Cerebellar cortex (tissue), 1 donor: ENCODE measurements around the gene TTC29.
A peak's percentile ranks its signal among the peaks of the same experiment; 100 is the strongest.
"Not testable (repeated sequence)": the region's sequence is repeated elsewhere in the genome, so short reads cannot be mapped to it uniquely, and the experiment has no call there.

ENCODE experiments used
- DNase-seq: peaks from one replicate; pipeline ENCODE4 v3.0.0-alpha.2; 2015; ENCODE audit warnings: low spot score

TTC29 gene

DNA sequence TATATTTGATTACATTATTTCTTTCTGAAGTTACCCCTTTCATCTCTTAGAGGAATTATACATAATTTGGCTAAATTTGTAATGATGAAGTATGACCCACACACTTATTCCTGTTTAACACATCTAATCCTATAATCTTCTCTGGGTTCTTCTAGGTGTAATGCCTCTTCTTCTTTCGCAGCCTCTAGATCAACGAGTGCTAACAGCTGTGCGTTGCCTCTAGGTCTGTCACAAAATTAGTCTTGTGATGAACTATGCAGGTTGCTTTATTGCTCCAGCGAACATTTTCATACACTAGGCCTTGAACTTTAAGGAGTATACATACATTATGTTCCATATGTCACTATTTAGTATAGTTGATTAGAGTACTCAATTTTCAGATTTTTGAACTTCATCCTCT is 89.9 kb downstream of the TTC29 start:
- DNase-seq = no peak

DNA sequence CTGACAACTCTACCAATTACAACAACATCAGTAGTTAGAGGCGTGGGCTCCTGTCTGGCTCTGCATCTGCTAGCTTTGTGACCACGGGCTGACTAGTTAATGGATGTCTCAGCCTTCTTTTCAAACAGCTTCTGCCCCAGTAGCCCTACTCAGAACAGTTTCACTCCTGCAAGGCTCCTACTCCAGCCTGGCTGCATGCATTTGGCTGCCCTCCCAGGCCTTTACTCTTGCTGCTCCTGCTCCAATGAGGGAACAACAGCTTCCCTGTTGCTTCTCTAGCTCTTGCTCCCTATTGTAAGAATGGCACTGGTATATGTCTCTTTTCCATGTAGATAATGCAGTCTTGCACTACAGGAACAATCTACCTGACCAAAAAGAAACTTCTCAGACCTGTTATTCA is 93.3 kb downstream of the TTC29 start:
- DNase-seq = peak; percentile 5

DNA sequence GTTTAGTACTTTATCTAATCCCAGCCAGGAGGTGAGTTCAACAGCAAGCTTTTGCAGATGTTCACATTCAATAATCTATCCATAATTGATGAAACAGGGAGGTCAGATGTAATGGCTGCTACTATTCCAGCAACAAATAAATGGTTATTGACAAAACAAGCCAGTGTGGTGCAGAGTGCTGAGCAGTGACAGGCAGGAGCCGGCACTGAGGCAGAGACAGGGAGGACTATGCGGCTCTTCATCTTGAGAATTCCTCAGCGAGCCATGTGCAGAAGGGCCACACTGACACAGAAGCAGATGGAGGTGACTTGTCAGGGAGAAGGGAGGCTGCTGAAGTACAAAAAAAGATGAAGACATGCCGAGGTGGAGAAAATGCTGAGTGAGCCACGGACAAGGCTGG is 98.3 kb downstream of the TTC29 start:
- no peak for DNase-seq

DNA sequence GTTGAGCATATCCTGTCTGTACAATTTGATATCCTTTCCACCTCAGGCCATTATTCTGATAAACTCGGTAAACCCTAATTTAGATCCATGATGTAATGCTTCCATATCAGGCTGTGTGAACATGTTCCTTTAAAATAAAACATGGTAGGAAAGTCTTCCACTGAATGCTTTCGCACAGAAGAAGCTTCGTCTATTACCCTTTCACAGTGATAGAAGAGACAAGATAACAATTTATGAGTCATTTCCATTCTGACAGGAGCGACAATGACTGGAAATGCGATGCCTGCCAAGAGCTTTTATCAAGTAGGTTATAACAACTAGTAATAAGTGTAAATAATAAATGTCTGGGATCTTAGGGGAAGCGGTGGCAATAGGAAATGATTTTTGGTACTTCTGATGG is 98.8 kb downstream of the TTC29 start:
- DNase-seq = no peak

DNA sequence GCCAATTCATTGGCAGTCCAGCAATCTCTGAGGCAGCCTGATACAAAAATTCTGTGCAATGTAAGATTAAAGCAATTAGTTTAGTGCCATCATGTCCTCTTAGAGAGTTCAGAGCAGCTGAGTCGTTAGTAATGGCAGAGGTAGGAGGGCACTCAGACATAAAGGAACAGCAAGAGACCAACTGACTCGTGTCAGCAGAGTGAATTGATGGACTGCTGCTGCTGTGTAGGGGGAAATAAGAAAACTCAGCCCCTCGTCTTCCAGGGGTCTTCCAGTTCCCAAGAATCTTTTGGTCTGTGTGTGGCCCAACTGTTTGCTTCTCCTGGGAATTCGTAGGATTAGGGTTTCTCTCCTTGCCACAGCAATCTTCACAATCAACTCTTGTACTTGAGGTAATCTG is 100.9 kb downstream of the TTC29 start:
- no peak for DNase-seq

DNA sequence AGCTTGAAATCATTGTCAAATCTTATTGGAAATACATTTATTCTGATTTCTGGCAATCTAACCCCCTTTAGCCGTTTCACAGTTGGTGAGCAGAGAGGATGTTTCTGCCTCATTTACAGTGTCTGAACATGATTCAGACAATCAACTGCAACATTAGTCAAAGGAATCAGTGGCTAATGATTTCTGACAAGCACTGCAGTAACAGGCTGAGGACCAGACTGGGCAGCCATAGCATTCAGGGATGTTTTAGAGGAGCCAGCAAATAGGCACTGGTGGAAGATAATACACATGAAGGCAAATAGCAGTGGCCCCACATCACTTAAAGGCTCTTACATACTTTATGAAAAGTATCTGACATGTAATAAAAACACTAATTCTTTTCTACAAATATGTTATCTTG is 102.8 kb downstream of the TTC29 start:
- DNase-seq = no peak

DNA sequence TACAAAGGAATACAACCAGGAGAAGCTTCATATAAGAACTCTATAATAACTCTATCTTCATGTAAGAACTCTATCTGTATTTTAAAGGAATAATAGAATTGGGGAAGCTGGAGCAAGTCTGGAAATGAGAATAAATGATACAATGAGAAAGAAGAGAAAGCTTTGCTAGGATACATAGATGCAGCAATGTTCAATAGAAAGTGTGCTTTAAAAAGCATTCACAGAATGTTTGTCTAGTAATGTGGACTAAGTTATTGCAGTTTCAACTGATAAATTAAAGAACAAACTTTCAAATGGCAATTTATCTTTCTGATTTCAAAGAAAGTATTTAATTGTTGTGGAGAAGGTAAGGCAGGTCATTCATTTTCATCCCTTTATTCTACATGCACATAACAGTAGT is 104.9 kb downstream of the TTC29 start:
- no peak for DNase-seq

DNA sequence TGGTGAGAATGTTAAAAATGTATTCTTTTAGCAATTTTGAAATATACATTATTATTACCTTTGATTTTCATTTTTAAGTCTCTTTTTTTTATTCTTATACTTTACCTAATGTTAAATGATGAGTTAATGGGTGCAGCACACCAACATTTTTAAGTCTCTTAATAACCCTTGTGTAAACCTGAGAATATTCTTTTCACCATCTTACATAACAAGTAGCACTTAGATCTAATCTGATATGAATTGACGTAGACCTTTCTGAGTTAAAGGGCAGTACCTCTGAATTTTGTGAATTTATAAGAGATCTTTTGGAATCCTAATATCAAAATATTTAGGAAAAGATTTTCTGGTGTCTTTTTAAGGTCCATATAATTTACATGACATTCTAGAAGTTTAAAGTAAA is 110.6 kb downstream of the TTC29 start:
- DNase-seq = no peak

DNA sequence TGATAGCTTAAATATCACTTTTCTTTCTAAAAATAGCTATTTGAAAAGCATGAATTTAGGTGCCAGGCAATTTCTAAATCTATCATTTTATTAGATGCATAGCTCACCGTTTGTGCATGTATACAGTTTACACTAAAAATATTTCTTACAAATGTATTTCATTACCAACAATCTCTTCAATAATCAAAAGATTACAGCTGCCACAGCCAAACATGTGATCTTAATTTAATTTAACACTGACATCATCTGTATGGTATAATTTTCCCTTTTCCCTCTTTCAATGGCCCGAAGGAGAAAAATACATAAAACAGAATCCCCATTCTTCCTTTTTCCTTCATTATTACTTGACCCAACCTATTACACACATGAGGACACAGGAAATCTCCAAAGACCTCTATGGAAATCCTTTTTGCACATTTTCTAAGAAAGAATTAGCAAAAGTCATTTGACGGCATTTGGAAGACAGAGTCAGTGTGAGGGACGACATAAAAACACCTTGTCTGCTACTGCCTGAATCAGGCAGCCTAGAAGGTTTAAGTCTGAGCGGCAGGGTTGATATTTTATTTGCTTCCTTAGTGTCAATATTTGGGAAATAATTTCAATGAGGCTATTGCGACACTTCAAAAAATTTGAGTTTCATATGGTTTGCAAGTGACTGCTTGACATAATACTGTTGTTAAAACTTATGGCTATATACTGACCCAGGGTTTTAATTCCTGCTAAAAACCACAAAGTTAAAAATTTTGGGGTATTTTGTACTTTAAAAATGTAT is 111.2 kb downstream of the TTC29 start:
- no peak for DNase-seq

DNA sequence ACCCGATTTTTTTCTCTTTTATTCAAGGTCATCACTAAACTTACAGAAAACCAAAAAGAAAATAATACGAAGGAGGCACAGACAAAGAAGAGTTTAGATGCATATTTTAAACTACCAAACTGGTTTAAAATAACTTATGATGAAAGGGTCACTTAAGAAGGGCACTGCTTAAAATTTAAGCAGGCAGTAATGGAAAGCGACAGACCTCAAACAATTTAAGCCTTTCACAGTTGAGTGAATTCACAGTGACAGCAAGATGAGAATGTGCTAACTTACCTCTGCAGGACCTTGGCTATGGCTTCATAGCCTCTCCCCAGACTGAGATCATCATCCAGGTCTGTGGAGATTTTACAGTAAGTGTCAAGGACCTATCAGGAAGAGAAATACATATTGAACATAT is 112.1 kb downstream of the TTC29 start:
- no peak for DNase-seq

DNA sequence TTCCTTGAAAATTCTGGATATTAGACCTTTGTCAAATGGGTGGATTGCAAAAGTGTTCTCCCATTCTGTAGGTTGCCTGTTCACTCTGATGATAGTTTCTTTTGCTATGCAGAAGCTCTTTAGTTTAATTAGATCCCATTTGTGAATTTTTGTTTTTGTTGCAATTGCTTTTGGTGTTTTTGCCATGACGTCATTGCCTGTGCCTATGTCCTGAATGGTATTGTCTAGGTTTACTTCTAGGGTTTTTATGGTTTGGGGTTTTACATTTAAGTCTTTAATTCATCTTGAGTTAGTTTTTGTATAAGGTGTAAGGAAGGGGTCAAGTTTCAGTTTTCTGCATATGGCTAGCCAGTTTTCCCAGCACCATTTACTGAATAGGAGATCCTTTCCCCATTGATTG is 122.7 kb downstream of the TTC29 start:
- DNase-seq = not testable (repeated sequence)

DNA sequence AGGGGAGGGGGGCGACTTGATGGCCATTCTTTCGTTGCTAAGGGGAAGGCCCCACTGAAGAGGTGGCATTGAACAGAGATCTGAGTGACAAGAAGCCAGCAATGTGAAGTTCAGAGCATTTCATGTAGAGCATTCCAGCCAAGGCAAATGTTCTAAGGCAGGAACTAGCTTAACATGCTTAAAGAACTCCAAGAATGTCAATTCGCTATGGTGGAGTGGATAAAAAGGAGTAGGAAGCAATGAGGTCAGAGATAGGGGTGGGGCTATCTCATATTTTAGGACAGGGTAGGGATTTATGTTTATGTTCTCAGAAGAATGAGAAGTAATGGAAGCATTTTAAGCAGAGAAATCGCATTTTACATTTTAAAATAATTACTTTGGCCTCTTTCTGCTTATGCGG is 130.9 kb downstream of the TTC29 start:
- DNase-seq = no peak

DNA sequence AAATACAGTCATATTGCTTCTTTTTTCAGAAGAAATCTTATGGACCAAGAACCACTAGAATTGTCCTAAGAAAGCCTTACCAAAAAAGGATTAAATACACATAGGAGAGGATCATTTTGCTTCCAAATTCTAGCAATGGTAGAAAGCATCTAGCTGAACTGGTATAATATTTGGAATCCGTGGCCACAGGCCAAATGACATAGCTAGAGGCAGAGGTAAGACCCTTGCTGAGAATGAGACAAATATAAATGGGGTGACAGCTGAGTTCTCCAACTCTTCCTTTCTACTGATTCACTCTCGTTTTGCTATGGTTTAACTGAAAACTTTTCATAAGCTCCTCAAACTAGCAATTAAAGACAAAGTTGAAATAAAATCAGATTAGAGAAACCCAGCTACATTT is 150.0 kb downstream of the TTC29 start:
- DNase-seq = no peak

DNA sequence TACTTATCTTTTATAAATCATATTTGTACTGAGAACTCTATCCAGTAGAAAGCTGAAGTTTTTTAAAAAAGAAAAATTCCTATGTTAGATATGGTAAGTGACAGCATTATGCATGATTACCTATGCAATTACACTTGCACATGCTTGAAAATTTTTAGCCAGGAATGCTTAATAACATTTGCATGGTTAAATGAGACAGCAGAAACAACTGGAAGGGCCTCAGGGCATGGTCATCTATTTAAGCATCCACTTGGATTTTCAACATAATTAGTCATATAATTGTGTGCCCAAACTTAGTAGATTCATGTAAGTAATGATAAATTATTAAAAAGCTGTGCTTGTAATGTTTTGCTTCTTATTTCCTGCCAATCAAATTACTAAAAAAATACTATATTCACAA is 151.9 kb downstream of the TTC29 start:
- DNase-seq = no peak

DNA sequence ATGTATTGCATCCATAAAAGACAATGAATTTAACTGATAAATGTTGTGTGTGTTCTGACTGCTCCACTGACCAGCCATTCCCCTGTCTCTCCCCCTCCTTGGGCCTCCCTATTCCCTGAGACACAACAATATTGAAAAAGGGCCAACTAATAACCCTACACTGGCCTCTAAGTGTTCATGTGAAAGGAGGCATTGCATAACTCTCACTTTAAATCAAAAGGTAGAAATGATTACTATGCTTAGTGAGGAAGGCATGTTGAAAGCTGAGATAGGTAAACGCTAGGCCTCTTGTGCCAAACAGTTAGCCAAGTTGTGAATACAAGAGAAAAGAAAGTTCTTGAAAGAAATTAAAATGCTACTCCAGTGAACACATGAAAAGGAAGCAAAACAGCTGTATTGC is 154.2 kb downstream of the TTC29 start:
- no peak for DNase-seq

DNA sequence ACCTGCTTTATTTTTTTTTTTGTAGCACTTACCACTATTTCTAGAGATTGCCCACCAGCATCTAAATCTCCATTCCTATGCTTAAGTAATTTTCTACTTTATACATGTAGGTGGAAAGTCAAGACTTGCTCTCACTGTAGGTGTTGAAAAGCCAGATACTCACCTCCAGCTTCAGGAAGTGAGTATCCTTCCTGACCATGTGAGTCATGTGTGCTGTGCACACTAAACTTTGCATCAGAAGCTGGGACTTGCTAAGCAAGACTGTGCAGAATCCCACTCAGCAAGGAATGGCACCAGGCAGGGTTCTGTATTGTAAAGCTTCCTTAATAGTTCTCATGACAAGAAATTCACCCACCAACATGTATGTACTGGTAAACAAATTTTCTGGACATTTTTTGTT is 155.1 kb downstream of the TTC29 start:
- no peak for DNase-seq

DNA sequence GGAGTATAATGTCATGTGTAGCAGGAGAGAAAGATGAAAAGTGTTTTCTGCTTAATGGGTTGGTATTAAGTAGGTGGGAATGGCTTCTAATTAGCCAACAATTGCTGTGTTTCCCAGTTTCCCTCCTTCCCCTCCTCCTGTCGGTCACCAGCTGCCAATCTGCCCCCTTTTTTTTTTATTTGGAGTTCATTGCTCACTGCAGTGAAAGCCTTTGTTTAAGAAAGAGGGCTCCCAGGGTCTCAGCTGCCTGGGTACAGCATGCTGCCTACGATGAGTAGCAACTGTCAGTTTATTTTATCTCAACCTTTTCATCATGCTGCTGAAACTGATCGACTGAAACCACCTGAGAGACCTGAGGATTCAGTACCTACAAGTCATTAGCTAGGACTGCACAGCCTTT is 157.9 kb downstream of the TTC29 start:
- DNase-seq = no peak

DNA sequence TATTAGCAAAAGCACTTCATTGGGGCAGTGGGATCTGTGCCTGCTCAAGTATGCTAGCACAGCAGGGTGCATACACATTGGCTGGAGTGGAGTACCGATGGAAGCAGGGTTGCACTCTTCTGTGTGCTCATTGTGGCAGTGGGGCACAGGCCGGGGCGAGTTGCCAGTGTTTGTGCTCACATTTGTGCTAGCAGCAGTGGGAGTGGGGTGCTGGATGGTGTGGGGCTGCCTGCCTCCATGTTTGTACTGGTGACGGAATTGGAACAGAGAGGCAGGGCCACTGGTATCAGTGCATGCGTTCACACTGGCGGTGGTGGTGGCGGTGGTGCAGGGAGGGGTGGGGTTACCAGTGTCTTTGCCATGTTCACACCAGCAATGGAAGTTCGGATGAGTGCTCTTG is 169.0 kb downstream of the TTC29 start:
- no peak for DNase-seq

DNA sequence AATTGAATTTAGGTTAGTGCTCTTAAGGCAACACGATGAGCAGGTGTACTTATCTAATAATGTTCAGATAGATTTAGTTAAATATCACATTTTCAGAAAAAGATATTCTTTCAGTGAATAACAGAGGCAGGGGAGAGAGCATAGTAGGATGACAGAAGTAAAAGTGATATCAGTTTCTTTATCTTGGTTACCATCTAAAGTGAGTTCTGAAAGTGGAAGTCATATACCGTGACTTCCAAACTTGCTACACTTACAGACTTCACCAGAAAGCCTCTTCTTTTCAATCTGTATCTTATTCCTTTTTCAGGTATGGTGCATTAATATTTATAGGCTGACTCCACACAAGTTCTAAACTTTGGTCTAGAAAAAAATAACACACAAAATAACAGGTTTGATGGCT is 182.1 kb downstream of the TTC29 start:
- no peak for DNase-seq

DNA sequence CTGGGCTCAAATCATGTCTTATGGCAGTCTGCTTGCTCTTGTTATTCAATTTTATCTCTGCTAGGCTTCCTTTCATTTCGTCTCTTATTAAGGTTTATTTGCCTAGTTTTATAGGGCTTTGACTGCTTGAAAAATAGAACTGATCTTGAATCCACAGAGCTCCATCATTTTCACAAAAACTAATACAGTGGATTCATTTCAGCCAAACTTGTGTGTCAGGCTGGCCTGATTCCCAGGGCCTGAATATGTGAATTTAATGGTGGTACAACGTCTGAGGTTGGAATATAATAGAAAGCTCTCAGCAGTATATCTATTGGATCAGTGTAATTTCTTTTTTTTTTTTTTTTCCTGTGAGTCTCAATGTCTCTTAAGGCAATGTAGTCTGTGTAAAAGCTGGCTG is 183.6 kb downstream of the TTC29 start:
- DNase-seq = no peak

DNA sequence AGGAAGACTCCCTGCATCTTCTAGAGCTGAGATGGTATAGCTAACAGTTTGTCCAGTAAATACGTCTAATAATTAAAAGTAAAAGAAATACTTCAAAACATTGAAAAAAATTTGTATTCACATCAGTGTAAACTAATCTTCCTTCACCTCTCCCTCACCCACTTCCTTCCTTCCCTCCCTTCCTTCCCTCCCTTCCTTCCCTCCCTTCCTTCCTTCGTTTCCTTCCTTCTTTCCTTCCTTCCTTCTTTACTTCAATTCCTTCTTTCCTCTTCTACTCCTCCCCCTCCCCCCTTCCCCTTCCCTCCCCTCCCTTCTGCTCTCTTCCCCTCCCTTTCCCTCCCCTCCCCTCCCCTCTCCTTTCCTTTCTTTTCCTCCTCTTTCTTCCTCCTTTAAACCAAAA is 203.2 kb downstream of the TTC29 start:
- no peak for DNase-seq

DNA sequence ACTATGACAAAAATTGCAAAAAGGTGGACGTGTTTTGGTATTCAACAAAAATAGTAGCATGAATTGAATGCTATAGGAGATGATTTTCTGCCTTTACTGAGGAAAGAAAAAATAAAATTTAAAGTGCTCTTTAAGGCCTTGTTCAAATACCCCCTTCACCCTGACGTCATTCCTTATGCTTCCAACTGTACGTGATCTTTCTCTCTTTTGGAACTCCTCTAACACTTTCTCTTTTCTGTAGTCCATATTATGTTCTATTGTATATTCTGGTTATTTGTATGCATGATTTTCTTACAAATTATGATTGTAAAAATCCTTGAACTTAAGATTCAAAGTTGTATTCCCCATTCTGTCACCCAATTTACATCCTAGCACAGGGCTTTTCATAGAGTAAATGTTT is 206.5 kb downstream of the TTC29 start:
- no peak for DNase-seq

DNA sequence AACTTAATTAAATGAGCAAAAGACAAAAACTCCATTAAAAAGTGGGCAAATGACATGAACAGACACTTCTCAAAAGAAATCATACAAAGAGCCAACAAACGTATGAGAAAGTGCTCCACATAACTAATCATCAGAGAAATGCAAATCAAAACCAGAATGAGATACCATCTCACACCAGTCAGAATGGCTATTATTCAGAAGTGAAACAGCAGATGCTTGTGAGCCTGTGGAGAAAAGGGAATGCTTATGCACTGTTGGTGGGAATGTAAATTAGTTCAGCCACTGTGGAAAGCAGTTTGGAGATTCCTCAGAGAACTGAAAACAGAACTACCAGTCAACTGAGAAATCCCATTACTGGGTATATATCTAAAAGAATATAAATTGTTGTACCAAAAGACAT is 222.1 kb downstream of the TTC29 start:
- not testable (repeated sequence) for DNase-seq

DNA sequence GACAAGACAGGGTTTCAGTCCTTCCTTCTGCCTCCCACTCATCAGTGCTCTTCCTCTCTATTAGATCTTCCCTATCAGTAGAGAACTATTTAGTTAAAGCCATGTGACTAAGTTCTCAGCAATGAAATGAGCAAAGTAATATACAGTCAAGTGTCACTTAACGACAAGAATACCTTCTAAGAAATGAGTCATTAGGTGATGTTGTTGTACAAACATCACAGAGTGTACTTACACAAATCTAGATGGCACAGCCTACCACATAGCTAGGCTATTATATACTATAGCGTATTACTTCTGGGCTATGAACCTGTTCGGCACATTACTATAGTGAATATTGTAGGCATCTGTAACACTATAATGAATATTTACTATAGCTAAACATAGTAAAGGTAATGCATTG is 235.7 kb downstream of the TTC29 start:
- DNase-seq = no peak

DNA sequence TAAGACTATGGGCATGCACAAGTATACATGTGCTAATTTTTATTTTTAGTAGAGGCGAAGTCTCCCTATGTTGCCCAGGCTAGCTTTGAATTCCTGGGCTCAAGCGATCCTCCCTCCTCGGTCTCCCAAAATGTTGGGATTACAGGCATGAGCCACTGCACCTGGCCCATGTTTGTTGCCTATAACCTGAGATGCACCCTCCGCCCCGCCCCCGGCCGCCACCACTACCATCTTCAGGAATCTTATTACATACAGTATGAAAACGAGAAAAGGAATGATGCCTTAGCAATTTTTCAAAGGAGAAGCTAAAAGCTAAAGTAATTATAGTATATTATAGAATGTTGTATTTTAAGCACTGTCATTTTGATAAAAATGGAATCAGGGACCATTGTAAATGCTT is 245.8 kb downstream of the TTC29 start:
- DNase-seq = no peak
